Neural progenitor cell (in vitro differentiated cells): ENCODE results near the gene OLFM1.

Source experiments
- EZH2 ChIP-seq: fragments of 200-600 bp; sonication (generic); IDR thresholded peaks from 2 replicates; pipeline ENCODE4 v1.6.1; 2017; ENCODE audit warnings: antibody characterized with exemption, mild to moderate bottlenecking, moderate library complexity
- TF ChIP-seq, protein P1 (sequence below): fragments of 200-600 bp; sonication (generic); IDR thresholded peaks from 2 replicates; pipeline ENCODE4 v1.5.1; 2017; ENCODE audit warnings: antibody characterized with exemption, mild to moderate bottlenecking

DNA sequence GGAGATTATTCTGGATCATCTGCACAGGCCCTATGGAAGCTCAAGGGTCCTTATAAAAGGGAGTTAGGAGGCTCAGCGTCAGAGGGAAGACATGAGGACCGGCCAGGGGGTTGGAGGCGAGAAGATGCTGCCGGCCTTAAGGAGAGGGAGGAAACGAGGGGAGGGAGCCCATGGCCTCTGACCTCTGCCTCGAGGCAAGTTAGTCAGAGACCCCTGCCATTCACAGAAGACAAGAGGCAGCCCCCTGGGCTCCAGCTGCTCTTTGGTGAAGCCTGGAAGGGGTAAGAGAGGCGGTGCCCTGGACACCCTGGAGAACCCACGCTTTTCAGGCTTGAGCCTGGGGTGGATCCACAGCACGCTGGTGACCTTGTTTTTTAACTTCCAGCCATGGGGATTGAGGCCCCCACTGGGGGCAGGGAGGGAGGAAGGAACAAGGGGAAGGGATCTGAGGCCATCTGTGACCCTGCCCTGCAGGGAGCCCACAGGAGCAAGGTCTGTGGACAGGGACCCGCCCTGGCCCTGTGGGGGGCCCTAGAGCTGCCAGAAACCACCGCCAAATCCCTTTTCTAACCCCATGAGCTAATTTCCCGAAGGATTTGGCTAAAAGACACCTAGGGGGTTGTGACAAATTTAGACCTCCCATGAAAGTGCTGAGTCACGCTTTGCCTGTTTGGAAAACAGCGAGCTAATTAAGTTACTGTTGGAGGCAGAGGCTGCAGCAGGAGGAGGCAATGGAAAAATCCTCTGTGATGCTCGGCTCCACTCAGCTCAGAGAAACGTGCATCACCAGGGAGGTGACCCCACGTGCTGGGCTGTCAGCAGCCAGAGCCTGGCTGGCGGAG is 49.7 kb downstream of the OLFM1 start:
- TF ChIP-seq, protein P1, sequence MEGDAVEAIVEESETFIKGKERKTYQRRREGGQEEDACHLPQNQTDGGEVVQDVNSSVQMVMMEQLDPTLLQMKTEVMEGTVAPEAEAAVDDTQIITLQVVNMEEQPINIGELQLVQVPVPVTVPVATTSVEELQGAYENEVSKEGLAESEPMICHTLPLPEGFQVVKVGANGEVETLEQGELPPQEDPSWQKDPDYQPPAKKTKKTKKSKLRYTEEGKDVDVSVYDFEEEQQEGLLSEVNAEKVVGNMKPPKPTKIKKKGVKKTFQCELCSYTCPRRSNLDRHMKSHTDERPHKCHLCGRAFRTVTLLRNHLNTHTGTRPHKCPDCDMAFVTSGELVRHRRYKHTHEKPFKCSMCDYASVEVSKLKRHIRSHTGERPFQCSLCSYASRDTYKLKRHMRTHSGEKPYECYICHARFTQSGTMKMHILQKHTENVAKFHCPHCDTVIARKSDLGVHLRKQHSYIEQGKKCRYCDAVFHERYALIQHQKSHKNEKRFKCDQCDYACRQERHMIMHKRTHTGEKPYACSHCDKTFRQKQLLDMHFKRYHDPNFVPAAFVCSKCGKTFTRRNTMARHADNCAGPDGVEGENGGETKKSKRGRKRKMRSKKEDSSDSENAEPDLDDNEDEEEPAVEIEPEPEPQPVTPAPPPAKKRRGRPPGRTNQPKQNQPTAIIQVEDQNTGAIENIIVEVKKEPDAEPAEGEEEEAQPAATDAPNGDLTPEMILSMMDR: no peak
- no peak for TF ChIP-seq EZH2
